A673 (cell line): Measurements from ENCODE around the gene AQP6.

Experiments
- EZH2 ChIP-seq: fragments of 200-600 bp; sonication (generic); IDR thresholded peaks from 2 replicates; pipeline ENCODE4 v1.6.1; 2017; ENCODE audit warnings: borderline replicate concordance, low read depth, mild to moderate bottlenecking, mixed read lengths, antibody characterized with exemption, low read length; ENCODE audit not compliant: poor library complexity, severe bottlenecking
- TF ChIP-seq, protein P1 (sequence below): fragments of 300-800, 200-600 bp; sonication (generic); conservative IDR thresholded peaks from 2 replicates; pipeline ENCODE4 v1.5.1; 2017; ENCODE audit warnings: low read depth, mild to moderate bottlenecking, antibody characterized with exemption, low read length, moderate library complexity, mixed read lengths

DNA sequence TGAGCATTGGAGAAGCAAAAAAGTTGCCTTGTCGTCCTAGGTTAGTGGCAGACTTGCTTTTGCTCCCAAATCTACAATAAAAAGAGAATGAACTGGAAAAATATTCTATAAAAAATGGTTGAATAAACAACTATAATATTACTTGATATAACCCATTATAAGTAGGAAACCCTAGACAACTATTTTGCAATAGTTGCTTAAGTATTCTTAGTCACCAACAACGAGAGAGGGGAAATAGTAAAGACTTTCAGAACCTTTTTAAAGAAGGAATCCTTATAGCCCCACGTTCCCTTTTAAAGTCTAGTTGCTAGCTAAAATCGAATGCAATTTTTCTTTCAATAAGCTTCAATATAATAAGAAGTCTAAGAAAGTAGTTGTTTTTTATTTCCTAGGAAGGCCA, 17.5 kb downstream of the AQP6 start:
- TF ChIP-seq, protein P1, sequence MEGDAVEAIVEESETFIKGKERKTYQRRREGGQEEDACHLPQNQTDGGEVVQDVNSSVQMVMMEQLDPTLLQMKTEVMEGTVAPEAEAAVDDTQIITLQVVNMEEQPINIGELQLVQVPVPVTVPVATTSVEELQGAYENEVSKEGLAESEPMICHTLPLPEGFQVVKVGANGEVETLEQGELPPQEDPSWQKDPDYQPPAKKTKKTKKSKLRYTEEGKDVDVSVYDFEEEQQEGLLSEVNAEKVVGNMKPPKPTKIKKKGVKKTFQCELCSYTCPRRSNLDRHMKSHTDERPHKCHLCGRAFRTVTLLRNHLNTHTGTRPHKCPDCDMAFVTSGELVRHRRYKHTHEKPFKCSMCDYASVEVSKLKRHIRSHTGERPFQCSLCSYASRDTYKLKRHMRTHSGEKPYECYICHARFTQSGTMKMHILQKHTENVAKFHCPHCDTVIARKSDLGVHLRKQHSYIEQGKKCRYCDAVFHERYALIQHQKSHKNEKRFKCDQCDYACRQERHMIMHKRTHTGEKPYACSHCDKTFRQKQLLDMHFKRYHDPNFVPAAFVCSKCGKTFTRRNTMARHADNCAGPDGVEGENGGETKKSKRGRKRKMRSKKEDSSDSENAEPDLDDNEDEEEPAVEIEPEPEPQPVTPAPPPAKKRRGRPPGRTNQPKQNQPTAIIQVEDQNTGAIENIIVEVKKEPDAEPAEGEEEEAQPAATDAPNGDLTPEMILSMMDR: no peak
- no peak for TF ChIP-seq EZH2
